Transverse colon (tissue), 4 donors: Measurements from ENCODE around the gene IVD. TPM values are rescaled to one million over a fixed set of nuclear protein-coding genes. Genes with fewer than 3 reads are reported as not detected.

Experiments used
- DNase-seq: peaks from one replicate; pipeline ENCODE4 v3.0.0-alpha.2; 2019
- H3K27ac ChIP-seq, 4 donors: fragments of 200-600 bp; sonication (generic); 2 replicates each; pipeline ENCODE4 v1.5.1; 2016 to 2018; ENCODE audit warnings: inconsistent platforms in 4 of 4
- H3K27me3 ChIP-seq: fragments of 200-600 bp; sonication (generic); 2 replicates; pipeline ENCODE4 v1.5.1; 2017; ENCODE audit warnings: inconsistent platforms
- H3K36me3 ChIP-seq, 4 donors: fragments of 200-600 bp; sonication (generic); 2 replicates each; pipeline ENCODE4 v1.5.1; 2017 to 2019; ENCODE audit warnings: inconsistent platforms in 4 of 4
- H3K4me1 ChIP-seq, 4 donors: fragments of 200-600 bp; sonication (generic); 2 replicates each; pipeline ENCODE4 v1.5.1; 2017 to 2020; ENCODE audit warnings: inconsistent platforms in 4 of 4
- H3K4me3 ChIP-seq, 4 donors: fragments of 200-600 bp; sonication (generic); 1 replicate in 1 of 4; 2 replicates in 3 of 4; pipeline versions ENCODE4 v1.5.1 to v1.6.1; 2017 to 2019; ENCODE audit warnings: inconsistent platforms in 4 of 4
- H3K9me3 ChIP-seq, 2 donors: fragments of 200-600 bp; sonication (generic); 2 replicates each; pipeline ENCODE4 v1.5.1; 2017 to 2019; ENCODE audit warnings: inconsistent platforms in 2 of 2
- EP300 ChIP-seq: sonication (generic); formaldehyde crosslinking; IDR thresholded peaks from one replicate; pipeline ENCODE4 v1.6.1; 2017; ENCODE audit warnings: antibody characterized with exemption, low read depth
- POLR2A ChIP-seq: fragments of 450-650 bp; IDR thresholded peaks from one replicate; pipeline ENCODE4 v1.6.1; 2016; ENCODE audit warnings: antibody characterized with exemption, mild to moderate bottlenecking, moderate library complexity
- POLR2AphosphoS5 ChIP-seq, 3 donors: sonication (generic); formaldehyde crosslinking; IDR thresholded peaks; one replicate each; pipeline ENCODE4 v1.6.1; 2016; ENCODE audit warnings: antibody characterized with exemption in 3 of 3
- WGBS, 2 donors: methylation state at CpG; one replicate each; pipeline ENCODE4 v1.1.5; 2018; ENCODE audit warnings: low coverage in 1 of 2; 5-methylcytosine and 5-hydroxymethylcytosine counted together
- in situ Hi-C, 4 donors: fragments of 200-750 bp; cut with MboI; loops; one replicate each; pipeline versions ENCODE4 v1.15.0 to v1.15.1; 2017; ENCODE audit warnings: low sequenced_read_pairs in 3 of 4, low pct_ligation_motif_present in 1 of 4, low pct_unique_long_range_greater_than_20kb in 1 of 4
- intact Hi-C: fragments of 100-400 bp; cut with DNase I; formaldehyde crosslinking; loops from one replicate; pipeline ENCODE4 v1.15.1; 2023; ENCODE audit warnings: low total_unique reads
- total RNA-seq, 4 donors: library from RNA; depleted of rRNA; stranded (reverse); fragments of >200 nt; gene quantifications; one replicate each; pipeline ENCODE4 v1.1.0, GENCODE V29; 2016
- TF ChIP-seq, protein P1 (sequence below), 5 experiments: fragments of 200-600 bp in 3 of 5; fragments of 450-650 bp in 2 of 5; sonication (generic) in 3 of 5; IDR thresholded peaks; 1 replicate in 2 of 5; 2 replicates in 3 of 5; pipeline ENCODE4 v1.5.1; 2016 to 2017; ENCODE audit warnings: antibody characterized with exemption in 5 of 5, inconsistent platforms in 3 of 5, mild to moderate bottlenecking in 2 of 5, moderate library complexity in 1 of 5

The IVD gene
- 100 to 1,000 TPM in 1 of 4 donors, 10 to 100 TPM in 3; 51.4 to 122 (median 58.7) TPM for total RNA-seq

DNA sequence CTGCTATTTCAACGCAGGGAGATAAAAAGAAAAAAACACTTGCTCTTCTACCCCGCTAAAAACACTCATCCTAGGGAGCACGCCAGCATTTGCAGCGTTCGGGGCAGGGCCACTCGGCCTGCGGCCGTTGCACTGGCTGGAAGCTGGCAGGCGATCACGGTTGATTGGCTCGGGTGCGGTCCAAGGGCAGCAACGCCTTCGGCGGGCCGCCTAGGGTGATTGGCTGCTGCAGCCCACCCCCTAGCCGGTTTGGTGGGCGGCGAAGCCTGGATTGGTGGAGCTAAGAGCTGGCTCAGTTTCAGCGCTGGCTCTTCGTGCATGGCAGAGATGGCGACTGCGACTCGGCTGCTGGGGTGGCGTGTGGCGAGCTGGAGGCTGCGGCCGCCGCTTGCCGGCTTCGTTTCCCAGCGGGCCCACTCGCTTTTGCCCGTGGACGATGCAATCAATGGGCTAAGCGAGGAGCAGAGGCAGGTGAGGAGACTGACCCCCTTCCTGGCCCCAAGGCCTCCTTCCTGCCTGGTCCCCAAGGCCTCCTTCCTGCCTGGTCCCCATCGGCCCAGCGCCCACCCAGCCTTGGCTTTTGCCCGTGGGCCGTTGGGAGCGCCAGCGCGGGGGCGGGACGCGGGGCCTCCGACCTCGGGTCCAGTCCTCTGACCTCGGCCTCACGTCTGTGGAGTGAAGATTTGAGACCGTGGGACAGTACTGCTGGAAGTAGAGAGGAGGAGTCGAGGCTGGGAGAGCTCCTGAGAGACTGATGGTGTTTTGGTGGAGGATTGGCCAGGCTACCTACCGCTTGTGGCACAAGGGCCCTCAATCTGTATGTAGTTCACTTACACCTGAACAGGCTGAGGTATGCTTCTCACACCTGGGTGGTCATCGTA, at the start of gene IVD:
TSS of gene IVD (plus strand) at position 295 of the 881 bp plus-strand sequence. CDS start at position 328, 33 bp downstream.
- in situ Hi-C loops: loop anchor here in 1 of 4 donors (25.0 kb wide), 1 partner anchor 93 kb away; the partner anchor contains the start of genes INAFM2 and PLCB2
- peaks cover 0 to 6% (median 0%) of the 10 kb centered on the region in 4 donors for H3K36me3 ChIP-seq
- H3K4me3 ChIP-seq: peak within 1 kb of the TSS; percentile 39 to 80 (median 72)
- WGBS, 2 donors: 0 to 2% methylated on average over 1 to 49 of the region's 54 CpGs
- intact Hi-C loops: no loop called here
- H3K4me1 ChIP-seq: peaks cover 5 to 25% (median 16%) of the 10 kb centered on the region in 4 donors
- H3K27ac ChIP-seq: peak within 1 kb of the TSS; percentile 72 to 85 (median 84)
- H3K27me3 ChIP-seq: no peaks in the 10 kb centered on the region
- TF ChIP-seq EP300 (no peak), POLR2AphosphoS5 (IDR thresholded peaks at IDR 0.05) (peak; percentile 82 to 88 (median 87)), POLR2A (peak; percentile 79)
- TF ChIP-seq, protein P1, sequence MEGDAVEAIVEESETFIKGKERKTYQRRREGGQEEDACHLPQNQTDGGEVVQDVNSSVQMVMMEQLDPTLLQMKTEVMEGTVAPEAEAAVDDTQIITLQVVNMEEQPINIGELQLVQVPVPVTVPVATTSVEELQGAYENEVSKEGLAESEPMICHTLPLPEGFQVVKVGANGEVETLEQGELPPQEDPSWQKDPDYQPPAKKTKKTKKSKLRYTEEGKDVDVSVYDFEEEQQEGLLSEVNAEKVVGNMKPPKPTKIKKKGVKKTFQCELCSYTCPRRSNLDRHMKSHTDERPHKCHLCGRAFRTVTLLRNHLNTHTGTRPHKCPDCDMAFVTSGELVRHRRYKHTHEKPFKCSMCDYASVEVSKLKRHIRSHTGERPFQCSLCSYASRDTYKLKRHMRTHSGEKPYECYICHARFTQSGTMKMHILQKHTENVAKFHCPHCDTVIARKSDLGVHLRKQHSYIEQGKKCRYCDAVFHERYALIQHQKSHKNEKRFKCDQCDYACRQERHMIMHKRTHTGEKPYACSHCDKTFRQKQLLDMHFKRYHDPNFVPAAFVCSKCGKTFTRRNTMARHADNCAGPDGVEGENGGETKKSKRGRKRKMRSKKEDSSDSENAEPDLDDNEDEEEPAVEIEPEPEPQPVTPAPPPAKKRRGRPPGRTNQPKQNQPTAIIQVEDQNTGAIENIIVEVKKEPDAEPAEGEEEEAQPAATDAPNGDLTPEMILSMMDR (IDR thresholded peaks at IDR 0.05): no peak
- no peaks in the 10 kb centered on the region for H3K9me3 ChIP-seq
- peak; percentile 95 for DNase-seq

DNA sequence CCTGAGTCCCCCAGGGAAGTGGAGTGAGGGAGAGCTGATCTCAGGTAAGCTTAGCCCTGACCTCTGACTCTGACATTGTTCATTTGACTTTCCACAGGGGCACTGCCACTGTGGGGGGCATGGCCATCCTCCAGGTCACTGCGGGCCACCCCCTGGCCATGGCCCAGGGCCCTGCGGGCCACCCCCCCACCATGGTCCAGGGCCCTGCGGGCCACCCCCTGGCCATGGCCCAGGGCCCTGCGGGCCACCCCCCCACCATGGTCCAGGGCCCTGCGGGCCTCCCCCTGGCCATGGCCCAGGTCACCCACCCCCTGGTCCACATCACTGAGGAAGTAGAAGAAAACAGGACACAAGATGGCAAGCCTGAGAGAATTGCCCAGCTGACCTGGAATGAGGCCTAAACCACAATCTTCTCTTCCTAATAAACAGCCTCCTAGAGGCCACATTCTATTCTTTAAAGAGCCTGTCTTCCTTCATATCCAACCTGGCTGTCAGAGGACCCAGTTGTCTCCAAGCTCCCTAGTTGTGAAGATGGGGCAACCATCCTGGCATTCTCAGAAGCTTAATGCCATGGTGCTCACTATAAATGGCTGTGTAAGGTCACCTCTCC, 49.5 kb upstream of the IVD start:
- H3K4me3 ChIP-seq: no peak overlapping the region
- H3K4me1 ChIP-seq: peaks cover 18 to 47% (median 30%) of the 10 kb centered on the region in 4 donors
- in situ Hi-C loops: no loop called here
- WGBS, 2 donors: 72% methylated on average over 3 of the region's 5 CpGs; no CpG with 5 or more reads in 1 of the 2 donors
- intact Hi-C loops: no loop called here
- TF ChIP-seq, protein P1 (IDR thresholded peaks at IDR 0.05): no peak
- peak in 1 of 3 donors; percentile 6 for TF ChIP-seq POLR2AphosphoS5 (IDR thresholded peaks at IDR 0.05)
- TF ChIP-seq POLR2A: no peak
- TF ChIP-seq EP300: no peak
- no peaks in the 10 kb centered on the region for H3K9me3 ChIP-seq
- H3K36me3 ChIP-seq: peaks cover 0 to 5% (median 0%) of the 10 kb centered on the region in 4 donors
- H3K27ac ChIP-seq: peak overlapping the region in 3 of 4 donors; percentile 78 to 98 (median 96)
- no peaks in the 10 kb centered on the region for H3K27me3 ChIP-seq
- DNase-seq: no peak

DNA sequence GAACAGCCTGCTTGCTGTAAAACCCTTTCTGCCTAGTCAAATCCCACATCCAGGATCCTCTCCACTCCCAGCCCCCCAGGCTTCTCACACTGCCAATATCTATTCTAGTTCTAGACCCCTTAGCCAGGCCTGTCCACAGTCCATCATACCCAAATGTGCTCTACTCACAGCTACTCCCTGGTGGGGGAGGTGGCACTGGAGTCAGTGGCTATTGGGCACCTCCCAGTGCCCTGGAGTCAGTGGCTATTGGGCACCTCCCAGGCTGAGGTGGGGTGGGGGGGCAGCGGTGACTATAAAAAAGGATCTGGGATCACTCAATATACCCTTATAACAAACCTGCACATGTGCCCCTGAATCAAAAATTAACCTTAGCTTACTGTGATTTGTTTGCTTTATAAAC, 48.3 kb upstream of the IVD start:
- peaks cover 0 to 5% (median 0%) of the 10 kb centered on the region in 4 donors for H3K36me3 ChIP-seq
- H3K4me3 ChIP-seq: peak overlapping the region in 1 of 4 donors; percentile 35
- peak overlapping the region; percentile 78 to 98 (median 87) for H3K27ac ChIP-seq
- peaks cover 18 to 47% (median 30%) of the 10 kb centered on the region in 4 donors for H3K4me1 ChIP-seq
- TF ChIP-seq EP300: no peak
- no peak for TF ChIP-seq POLR2A
- TF ChIP-seq, protein P1 (IDR thresholded peaks at IDR 0.05): no peak
- no peak for TF ChIP-seq POLR2AphosphoS5 (IDR thresholded peaks at IDR 0.05)
- intact Hi-C loops (no loop called here), in situ Hi-C loops (no loop called here)
- DNase-seq: peak; percentile 48
- 14 to 47% methylated on average over 1 of the region's 1 CpG for WGBS, 2 donors
- H3K27me3 ChIP-seq: no peaks in the 10 kb centered on the region
- no peaks in the 10 kb centered on the region for H3K9me3 ChIP-seq
